ENCODE results near the gene RBMS1.
"Not testable (repeated sequence)": the region's sequence is repeated elsewhere in the genome, so short reads cannot be mapped to it uniquely, and the experiment has no call there.

Gene RBMS1

DNA sequence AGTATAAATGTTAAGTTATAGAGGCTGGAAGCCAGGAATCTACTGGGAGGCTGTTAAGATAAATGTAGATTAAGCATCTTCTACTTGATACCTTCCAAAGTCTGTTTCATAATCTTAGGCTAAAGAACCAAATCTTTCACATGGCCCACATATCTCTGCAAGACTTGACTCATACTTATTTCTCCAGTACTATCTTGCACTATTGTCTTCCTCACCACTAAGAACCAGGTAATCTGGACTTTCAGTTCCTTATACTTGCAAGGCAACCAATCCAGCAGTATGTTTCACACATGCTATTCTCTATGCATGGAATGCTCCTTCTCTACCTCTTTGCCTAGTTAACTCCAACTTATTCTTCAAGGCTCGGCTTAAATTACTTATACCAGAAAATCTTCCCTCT is 62.2 kb downstream of the RBMS1 start:
- DNase-seq, result no peak

DNA sequence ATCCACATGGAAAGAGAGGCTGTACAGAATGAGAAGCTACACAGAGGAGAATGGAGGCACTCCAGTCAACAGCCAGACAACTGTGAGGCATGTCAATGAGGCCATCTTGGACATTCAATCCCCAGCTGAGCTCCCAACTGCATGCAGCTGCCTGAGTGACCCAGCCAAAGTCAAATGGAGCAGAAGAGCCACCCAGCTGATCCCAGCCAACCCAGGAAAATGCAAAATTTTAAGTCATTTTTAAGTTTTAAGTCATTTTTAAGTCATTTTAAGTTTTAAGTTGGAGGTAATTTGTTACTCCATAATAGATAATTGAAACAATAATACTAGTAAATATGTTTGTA is 63.6 kb downstream of the RBMS1 start:
- DNase-seq, result no peak

DNA sequence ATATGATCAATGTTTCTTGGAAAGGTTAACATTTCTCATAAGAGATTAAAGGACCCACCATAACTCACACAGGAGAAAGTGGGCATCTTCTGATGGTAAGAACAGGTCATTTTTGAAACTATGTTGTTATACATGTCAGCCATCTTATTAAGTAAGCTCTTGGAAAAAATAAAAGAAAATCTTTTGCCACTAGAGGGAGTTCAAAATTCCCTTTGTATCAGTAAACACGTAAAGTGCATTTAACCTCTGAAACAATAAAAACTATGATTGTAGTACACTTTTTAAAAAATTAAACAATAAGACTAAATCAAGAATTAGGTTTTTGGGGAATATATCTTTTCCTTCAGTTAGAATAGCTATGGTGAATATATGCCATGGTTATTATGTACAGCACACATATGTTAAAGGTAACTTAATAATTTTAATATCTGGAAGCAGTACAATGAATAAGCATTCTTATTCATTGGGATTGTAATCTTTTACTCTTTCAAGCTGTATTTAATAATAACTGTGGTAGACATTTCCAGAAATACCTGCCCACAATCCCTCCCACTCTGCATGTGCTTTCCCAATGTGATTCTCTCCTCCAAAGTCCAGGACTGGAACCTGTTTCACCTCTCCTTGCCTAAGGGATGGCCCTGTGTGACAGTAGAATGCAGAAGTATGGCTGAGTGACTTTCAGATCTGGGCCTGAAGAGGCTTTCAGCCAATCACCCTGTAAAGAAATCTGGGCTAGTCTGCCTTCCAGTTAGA is 64.2 kb downstream of the RBMS1 start:
- no peak for DNase-seq

DNA sequence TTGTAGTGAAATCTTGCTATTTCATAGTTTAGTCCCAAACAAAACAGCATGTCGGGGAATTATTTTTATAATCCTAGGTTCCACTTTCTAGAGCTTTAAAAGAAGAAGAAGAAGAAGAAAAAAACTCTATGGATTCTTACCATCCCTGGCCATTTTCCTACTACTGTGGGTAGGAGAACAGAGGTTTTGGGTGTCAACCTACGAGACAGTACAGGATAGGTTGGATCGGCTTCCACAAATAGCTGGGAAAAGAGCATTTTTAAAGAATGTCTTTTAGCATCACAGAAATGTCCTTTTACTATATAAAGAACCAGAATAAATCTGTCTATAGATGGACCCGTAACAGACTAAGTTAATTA is 65.2 kb downstream of the RBMS1 start:
- no peak for DNase-seq

DNA sequence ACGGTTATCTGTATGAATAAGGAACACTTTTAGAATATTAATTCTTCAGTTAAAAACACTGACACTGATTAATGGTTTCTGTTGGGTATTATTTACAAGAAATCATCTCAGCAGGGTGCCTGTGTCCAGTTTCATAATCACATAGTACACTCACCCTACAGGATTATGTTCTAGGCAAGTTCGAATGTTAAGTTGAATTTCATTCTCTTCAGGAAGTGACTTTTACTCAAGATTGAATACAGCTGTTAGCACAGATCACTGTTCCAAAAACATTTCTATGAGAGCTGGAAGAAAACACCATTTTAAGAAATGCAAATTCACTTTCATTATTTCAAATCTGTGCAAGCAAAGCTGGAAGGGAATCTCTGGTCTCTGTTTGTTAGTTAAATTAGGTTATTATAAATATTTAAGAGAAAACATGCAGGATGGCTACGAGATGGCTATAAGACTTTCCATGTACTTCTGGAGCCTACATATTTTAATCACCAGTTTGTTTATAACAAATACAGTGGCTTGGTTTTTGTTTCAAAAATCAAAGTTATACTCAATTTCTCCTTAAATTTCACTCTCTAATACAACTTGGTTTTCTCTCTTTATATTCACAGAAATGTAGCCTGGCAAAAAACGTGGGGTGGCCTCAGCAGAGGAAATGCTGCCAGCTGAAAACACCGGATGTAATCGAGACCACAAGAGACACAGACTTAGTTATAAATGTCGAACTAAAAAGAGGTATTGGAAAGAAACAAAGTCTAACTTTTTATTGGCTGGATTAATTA is 65.8 kb downstream of the RBMS1 start:
- no peak for DNase-seq

DNA sequence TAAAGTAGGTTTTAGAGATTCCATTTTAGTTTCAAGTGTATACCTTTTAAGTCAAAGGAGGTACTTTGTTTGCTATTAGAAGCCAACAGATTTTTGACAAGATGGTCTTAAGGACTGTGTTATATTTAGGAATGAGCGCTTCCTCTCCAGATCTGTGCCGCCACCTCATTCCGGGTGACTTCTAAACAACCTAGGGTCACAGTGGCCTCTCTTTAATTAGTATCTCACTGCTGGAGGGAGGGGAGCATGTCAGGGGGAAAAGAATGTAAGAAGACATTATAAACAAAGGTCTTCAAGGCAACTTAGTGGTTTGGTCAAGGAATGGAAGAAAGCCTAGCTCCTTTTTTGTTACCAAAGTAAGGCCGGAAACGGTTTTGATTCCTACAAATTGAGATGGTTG is 67.0 kb downstream of the RBMS1 start:
- DNase-seq, result no peak

DNA sequence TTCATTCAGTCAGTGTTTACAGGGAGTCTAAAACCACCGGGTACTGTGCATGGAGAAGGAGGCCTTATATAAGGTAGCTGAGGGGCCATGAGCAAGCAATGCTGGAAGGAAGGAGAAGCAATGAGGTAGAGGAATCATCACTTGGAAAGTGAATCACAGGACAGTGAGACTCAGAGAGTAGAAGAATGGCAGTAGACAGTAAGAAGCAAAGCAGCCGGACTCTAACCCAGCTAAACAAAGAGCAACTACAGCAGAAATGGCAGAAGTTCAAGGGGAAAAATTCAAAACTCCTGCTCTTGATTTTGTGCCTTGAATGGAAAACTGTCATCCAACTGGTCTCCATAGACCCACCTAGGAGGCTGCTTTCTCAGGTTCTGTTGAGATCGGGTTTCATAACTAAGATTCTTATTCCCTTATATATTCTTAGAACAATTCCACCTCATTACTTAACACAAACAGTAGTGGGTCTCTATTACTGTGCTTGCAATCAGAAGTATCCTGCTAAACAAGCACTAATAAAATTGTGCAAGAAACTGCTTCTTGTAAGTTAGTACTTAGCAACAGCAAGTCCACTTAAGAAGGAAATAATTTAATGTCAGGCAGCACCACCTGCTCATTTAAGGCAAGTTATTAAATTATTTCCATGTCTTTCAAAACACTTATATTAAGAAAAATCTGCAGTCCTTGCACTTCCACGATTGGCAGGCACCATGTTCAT is 68.0 kb downstream of the RBMS1 start:
- DNase-seq, result no peak

DNA sequence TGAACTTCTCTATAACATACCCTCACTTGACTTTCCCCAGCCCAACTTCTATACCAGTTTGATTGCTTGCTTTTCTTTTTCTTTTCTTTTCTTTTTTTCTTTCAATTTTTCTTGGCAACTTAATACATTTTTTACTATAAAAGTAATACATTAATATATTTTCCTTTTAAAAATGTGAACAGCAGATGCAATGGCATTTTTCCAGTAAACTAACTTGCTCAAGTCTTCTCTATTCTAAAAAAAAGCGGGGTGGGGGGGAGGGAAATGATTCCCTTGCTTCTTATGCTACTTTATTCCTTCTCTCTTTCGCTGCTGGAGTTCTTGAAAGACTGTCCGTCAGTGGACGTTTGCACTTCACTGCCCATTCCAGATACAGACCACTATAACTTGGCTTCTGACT is 70.5 kb downstream of the RBMS1 start:
- no peak for DNase-seq

DNA sequence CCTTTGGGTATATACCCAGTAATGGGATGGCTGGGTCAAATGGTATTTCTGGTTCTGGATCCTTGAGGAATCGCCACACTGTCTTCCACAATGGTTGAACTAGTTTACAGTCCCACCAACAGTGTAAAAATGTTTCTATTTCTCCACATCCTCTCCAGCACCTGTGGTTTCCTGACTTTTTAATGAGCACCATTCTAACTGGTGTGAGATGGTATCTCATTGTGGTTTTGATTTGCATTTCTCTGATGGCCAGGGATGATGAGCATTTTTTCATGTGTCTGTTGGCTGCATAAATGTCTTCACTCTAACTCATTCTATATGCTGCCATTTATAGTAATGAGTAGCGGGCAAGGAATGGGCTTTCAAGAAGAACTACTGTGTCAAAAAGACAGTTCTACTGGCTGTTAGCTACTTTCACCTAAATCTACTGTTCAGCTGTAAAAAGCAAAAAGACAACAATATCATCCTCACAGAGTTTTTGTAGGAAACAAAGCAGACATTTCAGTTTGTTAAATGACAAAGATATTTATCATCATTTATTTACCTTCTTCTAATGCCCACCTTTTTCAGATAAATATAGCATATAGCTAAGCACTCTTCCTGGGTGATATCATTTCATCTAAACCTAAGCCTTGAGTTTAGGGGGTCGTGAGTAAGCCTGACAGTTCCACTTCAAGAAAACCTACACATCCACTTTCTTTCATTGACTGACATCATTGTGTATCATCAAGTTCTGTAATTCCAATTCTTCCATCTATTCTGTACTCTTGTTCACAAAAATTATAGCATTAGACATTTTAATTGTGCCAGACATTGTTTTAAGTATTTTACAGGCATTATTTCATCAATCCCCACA is 71.7 kb downstream of the RBMS1 start:
- DNase-seq, result not testable (repeated sequence)

DNA sequence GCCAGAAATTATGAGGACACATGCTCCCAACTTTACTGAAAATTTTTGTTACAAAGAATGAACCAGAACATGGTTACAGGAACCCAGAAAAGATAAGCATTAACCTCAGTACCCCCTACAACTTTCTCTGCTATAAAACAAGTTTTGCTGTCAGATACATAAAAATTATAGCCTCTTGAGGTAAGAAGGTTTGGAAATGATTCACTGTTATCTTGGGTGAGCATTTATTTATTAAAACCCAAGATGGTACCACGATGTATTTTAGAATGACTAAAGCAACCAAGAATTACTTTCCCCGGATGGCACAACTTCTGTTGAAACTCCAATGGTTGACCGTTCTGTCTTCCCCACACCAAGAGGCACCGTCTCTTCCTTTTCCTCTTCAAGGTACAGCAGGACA is 72.9 kb downstream of the RBMS1 start:
- no peak for DNase-seq

DNA sequence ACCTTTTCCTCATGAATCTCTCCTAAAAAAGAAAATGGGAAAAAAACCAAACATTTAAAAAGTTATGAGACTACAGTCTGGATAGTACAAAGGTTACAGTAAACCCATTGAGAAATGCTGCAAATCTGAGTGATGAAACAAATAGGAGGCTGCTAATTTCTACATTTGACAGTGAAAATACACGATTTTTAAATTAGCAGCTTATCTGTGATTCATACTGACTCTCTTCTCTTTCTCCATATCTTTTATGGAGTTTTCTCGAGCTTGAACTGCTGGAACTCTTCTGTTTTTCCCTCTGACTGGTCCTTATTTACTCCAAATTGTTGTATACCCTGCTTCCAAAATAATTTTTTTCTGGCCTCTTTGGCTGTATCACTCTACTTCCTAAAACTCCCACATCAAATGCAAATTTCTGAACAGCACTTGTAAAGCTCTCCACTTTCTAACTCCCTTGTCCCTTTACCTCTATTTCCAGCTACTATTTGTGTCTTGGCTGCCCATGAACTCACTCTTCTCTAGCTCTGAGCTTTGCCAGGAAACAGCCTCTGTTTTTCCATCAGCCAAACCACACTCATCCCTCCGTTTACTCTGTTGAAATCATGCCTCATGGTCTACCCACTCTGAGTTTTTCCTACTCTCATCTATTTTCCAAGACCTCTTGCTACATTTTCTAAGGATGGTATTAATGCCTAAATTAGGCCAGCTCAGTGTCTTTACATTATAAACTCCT is 73.7 kb downstream of the RBMS1 start:
- DNase-seq, result peak; percentile 63

DNA sequence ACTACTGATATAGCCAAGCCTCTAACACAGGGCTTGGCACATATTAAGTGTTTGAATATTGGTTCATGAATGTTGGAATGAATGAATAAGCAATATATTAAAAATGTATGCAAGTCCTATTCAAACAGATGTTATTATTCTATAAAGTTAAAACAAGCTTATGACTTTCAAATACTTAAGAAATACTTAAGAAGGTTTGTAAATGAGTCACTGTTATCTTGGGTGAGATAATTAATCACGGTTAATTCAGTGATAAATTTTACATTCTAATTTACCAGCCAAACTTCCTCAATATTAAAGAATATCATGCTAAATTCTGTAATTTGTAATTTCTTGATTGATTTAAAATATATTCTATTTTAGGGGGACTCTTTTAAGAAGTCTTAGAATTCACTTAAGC is 74.8 kb downstream of the RBMS1 start:
- DNase-seq, result no peak

DNA sequence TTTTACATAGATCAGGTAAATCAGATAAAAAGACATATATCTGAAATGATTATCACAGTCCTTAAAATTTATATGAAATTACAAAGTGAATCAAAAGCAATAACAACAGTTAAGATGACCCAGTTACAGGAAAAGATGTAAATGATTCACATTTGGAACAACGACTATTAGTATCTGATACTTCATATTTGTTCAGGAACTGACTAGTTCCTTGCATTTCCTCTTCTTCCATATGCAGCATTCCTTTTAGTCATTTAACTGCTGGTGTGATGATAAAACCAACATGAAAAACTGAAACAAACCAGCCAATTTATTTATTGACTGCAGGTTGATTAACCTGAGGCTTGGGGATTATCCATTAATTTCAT is 75.2 kb downstream of the RBMS1 start:
- no peak for DNase-seq

DNA sequence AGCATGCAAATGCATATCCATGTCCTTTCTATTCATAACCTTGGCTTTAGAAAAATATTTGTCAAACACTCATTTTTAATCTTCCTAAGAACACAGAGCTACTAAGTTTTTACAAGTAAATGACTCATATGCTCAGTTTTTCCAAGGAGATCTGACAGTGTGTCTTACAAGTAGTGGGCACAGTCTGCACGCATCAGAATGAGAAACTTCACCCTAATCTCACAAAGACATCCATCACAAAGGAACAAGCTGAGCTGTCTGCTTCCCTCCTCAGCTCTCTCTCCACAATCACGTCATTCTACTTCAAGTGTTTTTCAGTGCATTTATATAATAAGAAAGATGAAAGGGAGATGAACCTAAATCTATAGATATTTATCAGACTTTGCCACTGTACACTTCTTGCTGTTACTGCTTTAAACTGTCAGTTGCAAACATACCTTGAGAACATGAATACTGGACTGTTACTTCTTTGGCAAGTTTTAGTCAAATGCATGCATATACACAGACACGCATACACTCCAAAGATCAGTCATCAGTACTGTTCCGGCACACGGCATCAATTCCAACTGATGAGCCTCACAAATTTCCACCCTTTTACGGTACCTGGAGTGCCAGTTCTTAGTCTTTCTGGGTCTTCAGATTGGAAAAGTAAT is 75.7 kb downstream of the RBMS1 start:
- no peak for DNase-seq

DNA sequence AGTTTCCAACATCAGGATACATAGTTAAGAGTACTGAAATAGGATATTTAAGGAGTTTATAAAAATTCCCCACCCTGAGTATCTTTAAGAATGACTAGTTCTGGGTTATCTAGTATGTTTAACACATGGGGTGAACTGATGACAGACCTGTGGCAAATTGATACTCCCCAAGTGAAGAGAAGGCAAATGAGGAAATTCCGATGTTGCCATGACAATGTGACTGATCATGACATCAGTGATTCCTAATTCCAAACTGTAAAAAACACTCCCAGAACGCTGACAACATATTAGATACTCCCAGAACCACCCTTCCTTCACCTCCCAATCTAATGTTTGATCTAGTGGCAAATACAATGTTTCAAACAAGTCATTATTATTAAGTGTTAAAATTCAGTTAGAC is 77.6 kb downstream of the RBMS1 start:
- DNase-seq, result no peak

DNA sequence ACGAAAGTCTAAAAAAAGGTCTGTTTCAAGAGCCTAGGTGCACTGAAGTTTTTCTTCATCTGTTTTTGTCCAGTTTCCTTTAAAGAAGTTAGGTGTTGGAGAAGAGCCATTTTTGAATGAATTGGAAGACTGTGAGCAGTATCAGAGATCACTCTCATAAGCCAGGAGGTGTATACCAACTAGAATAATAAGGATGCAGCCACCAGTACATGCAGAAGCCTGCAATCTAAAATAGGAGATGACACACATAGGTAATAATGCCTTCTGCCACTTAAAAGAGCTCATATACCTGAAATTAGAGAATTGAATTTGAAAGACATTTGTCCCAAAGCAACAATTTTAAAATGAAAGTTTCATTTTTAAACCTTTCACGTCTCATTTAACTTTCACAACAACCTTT is 81.7 kb downstream of the RBMS1 start:
- no peak for DNase-seq

DNA sequence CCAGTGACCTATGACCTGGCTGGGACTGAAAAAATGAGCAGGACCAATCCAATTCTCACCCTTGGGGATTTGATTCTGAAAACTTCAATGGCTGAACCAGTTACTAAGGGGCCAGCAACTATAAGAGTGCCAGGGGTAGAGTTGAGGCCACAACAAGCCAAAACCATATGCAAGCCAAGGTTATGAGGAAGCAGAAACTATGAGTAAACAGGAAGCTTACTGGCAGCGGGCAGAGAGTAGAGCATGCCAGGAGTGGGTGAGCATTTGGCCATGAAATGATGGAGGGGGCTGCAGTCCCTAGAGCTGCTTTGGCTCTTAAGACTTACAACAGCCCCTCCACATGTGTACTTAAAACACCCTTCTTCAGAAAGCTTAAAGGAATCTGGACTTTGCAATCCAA is 82.4 kb downstream of the RBMS1 start:
- no peak for DNase-seq

DNA sequence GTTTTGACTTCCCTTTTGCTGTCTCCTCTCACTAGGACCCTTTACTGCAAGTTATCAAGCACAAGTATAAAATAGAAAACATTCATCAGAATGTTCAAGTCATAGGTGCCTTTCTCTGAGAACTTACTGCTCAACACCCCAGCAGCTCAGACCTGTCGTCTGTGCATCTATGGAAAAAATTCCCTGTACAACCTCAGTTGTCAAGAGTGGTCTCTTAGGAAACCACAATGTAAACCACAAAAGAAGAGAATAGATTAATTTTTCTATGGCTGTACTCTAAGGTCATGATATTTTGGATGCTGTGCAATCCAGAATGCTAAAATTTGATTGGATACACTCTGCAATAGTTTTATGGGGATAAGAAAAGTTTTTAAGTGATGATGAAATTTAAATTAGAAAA is 84.1 kb downstream of the RBMS1 start:
- DNase-seq, result no peak

DNA sequence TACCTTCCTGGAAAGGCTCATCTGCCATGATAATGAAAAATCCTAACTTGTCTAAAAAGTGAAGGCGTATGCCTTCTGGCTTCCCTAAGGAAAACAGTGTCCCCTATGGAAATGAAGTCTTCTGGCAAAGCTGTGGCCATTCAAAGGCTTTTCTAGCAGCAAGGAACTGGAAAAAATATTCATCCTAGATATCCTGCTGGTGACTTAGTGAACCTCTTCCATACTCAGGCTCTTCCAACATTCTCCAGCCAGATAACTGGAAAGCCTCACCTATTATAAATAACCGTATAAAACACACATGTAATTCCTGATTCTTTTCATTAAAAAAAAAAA is 84.7 kb downstream of the RBMS1 start:
- no peak for DNase-seq

DNA sequence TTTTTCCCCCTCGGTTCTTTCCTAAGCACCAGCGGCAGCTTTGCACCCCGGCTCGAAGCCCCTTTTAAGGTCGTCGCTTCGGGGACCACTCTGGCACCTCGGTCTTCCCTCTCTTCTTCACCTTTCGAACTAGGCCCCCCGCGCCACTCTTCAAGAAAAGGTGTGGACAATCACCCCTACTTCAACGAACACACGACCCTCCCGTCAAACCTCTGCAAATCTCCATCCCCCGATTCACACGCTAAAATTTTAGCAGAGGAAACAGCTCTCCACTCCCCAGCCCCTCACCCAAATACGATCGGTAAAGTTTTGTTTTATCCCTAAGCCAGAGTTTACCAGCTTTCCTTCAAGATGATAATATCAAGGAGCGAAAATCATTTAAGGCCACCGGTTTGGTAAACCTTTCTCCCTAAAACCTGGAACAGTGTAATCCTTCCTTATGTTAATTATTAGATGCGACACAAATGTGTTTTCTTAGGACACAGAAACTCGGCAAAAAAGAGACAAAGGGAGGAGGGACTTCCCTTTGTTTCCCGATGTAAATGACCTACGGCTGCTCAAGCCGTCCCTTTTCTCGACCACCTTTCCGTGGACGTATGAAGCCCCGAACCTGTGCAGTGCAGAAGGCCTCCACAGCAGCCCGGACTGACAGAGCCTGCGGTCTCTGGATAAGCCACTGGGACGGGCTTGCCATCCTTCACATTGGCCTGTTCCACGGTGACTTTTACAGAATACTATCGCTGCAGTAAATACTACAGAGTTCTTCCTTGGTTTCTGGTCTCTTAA is 85.2 kb downstream of the RBMS1 start:
- DNase-seq, result no peak

Data from left hindlimb (tissue), 1 donor.